Stimulated activated naive CD8-positive, alpha-beta T cell treated with anti-CD3 and anti-CD28 coated beads, Interleukin-15, amount 100 ng/mL, for 72 hours (primary cell): ENCODE data around the gene DQX1.
"Not testable (repeated sequence)": the region's sequence is repeated elsewhere in the genome, so short reads cannot be mapped to it uniquely, and the experiment has no call there.

Experiments
- ATAC-seq: fragments of 150-1000 bp; cut with Tn5 transposase; 2 replicates; pipeline ENCODE4 v1.10.0; 2021; ENCODE audit warnings: mild to moderate bottlenecking, moderate library complexity
- DNase-seq, 2 donors: peaks; one replicate each; pipeline ENCODE4 v3.0.0; 2021 to 2022
- H3K27ac Mint-ChIP-seq, 2 donors: one replicate each; pipeline ENCODE4 v1.8.0; 2022; ENCODE audit warnings: mild to moderate bottlenecking in 2 of 2, mixed read lengths in 2 of 2, moderate library complexity in 2 of 2
- H3K27me3 Mint-ChIP-seq: one replicate; pipeline ENCODE4 v1.8.0; 2022; ENCODE audit warnings: mixed read lengths
- H3K4me1 Mint-ChIP-seq: one replicate; pipeline ENCODE4 v1.8.0; 2022; ENCODE audit warnings: mild to moderate bottlenecking, mixed read lengths
- H3K4me3 Mint-ChIP-seq, 2 donors: one replicate each; pipeline ENCODE4 v1.8.0; 2022; ENCODE audit warnings: mild to moderate bottlenecking in 2 of 2, mixed read lengths in 2 of 2, moderate library complexity in 1 of 2
- H3K9me3 Mint-ChIP-seq, 2 donors: one replicate each; pipeline ENCODE4 v1.8.0; 2022; ENCODE audit warnings: mixed read lengths in 2 of 2

Gene DQX1

GRCh38 chr2:74499940-74500577, 26.0 kb downstream of the DQX1 start:
- no peak for ATAC-seq
- Mint-ChIP-seq H3K27ac (no peak overlapping the region), H3K9me3 (no peaks in the 10 kb centered on the region), H3K4me1 (peaks cover 60% of the 10 kb centered on the region), H3K4me3 (peak overlapping the region; percentile 20 to 51), H3K27me3 (peaks cover 77% of the 10 kb centered on the region)
- no peak for DNase-seq

GRCh38 chr2:74499267-74499939, 26.6 kb downstream of the DQX1 start, which contains the start of gene LBX2:
TSS of gene LBX2 (minus strand) at chr2:74499603. CDS start at chr2:74499537, 66 bp downstream.
- H3K4me3 Mint-ChIP-seq: peak within 1 kb of the TSS; percentile 88 to 89
- ATAC-seq: peak; percentile 42
- peaks cover 71% of the 10 kb centered on the region for H3K27me3 Mint-ChIP-seq
- no peaks in the 10 kb centered on the region for H3K9me3 Mint-ChIP-seq
- H3K27ac Mint-ChIP-seq: peak within 1 kb of the TSS; percentile 59 to 66
- DNase-seq: peak in 1 of 2 donors; percentile 37
- H3K4me1 Mint-ChIP-seq: peaks cover 56% of the 10 kb centered on the region

GRCh38 chr2:74498500-74499266, 27.3 kb downstream of the DQX1 start:
- peak; percentile 56 for ATAC-seq
- H3K4me1 Mint-ChIP-seq: peaks cover 49% of the 10 kb centered on the region
- H3K27me3 Mint-ChIP-seq: peaks cover 64% of the 10 kb centered on the region
- peak in 1 of 2 donors; percentile 40 for DNase-seq
- H3K9me3 Mint-ChIP-seq: no peaks in the 10 kb centered on the region
- peak overlapping the region; percentile 88 to 89 for H3K4me3 Mint-ChIP-seq
- peak overlapping the region; percentile 59 to 66 for H3K27ac Mint-ChIP-seq

GRCh38 chr2:74497777-74498499, 28.1 kb downstream of the DQX1 start:
- peaks cover 41% of the 10 kb centered on the region for H3K4me1 Mint-ChIP-seq
- peak in 1 of 2 donors; percentile 35 for DNase-seq
- H3K27me3 Mint-ChIP-seq: peaks cover 56% of the 10 kb centered on the region
- no peaks in the 10 kb centered on the region for H3K9me3 Mint-ChIP-seq
- peak overlapping the region; percentile 56 to 59 for H3K27ac Mint-ChIP-seq
- ATAC-seq: peak; percentile 44
- H3K4me3 Mint-ChIP-seq: peak overlapping the region; percentile 88 to 89

GRCh38 chr2:74496997-74497776, 28.8 kb downstream of the DQX1 start:
- peak overlapping the region; percentile 88 to 89 for H3K4me3 Mint-ChIP-seq
- peaks cover 49% of the 10 kb centered on the region for H3K27me3 Mint-ChIP-seq
- DNase-seq: no peak
- no peak overlapping the region for H3K27ac Mint-ChIP-seq
- H3K4me1 Mint-ChIP-seq: peaks cover 34% of the 10 kb centered on the region
- no peaks in the 10 kb centered on the region for H3K9me3 Mint-ChIP-seq
- ATAC-seq: no peak

GRCh38 chr2:74495440-74495839, 30.6 kb downstream of the DQX1 start:
- peaks cover 31% of the 10 kb centered on the region for H3K27me3 Mint-ChIP-seq
- H3K9me3 Mint-ChIP-seq: no peaks in the 10 kb centered on the region
- peaks cover 29% of the 10 kb centered on the region for H3K4me1 Mint-ChIP-seq
- no peak overlapping the region for H3K4me3 Mint-ChIP-seq
- H3K27ac Mint-ChIP-seq: no peak overlapping the region
- DNase-seq: no peak
- ATAC-seq: no peak

GRCh38 chr2:74493546-74493945, 32.5 kb downstream of the DQX1 start:
- DNase-seq (no peak), ATAC-seq (no peak)
- Mint-ChIP-seq H3K27ac (no peak overlapping the region), H3K4me3 (no peak overlapping the region), H3K27me3 (peaks cover 12% of the 10 kb centered on the region), H3K4me1 (peaks cover 13% of the 10 kb centered on the region), H3K9me3 (no peaks in the 10 kb centered on the region)

GRCh38 chr2:74491648-74492544, 34.1 kb downstream of the DQX1 start:
- Mint-ChIP-seq H3K9me3 (no peaks in the 10 kb centered on the region), H3K27ac (no peak overlapping the region), H3K27me3 (no peaks in the 10 kb centered on the region), H3K4me3 (no peak overlapping the region), H3K4me1 (peaks cover 2% of the 10 kb centered on the region)
- ATAC-seq: no peak
- no peak for DNase-seq

GRCh38 chr2:74489906-74490305, 36.1 kb downstream of the DQX1 start:
- Mint-ChIP-seq H3K27ac (no peak overlapping the region), H3K9me3 (no peaks in the 10 kb centered on the region), H3K27me3 (no peaks in the 10 kb centered on the region), H3K4me3 (no peak overlapping the region), H3K4me1 (peaks cover 6% of the 10 kb centered on the region)
- DNase-seq: no peak
- ATAC-seq: peak; percentile 26

- DNase-seq: no peak
- no peaks in the 10 kb centered on the region for H3K9me3 Mint-ChIP-seq
- no peak for ATAC-seq
- H3K27me3 Mint-ChIP-seq: no peaks in the 10 kb centered on the region
- H3K4me3 Mint-ChIP-seq: no peak overlapping the region
- H3K4me1 Mint-ChIP-seq: peaks cover 11% of the 10 kb centered on the region
- peak overlapping the region in 1 of 2 donors; percentile 1 for H3K27ac Mint-ChIP-seq
Measured at GRCh38 chr2:74488643-74489481, 37.2 kb downstream of the DQX1 start.

- DNase-seq (no peak), ATAC-seq (no peak)
- Mint-ChIP-seq H3K27me3 (no peaks in the 10 kb centered on the region), H3K4me3 (no peak overlapping the region), H3K9me3 (no peaks in the 10 kb centered on the region), H3K4me1 (peaks cover 30% of the 10 kb centered on the region), H3K27ac (peak overlapping the region in 1 of 2 donors; percentile 43)
Measured at GRCh38 chr2:74486141-74486540, 39.9 kb downstream of the DQX1 start.

GRCh38 chr2:74483675-74484164, 42.3 kb downstream of the DQX1 start:
- H3K27me3 Mint-ChIP-seq, H3K9me3 Mint-ChIP-seq, DNase-seq, ATAC-seq: not testable (repeated sequence)
- H3K27ac Mint-ChIP-seq: peak overlapping the region; percentile 99
- peaks cover 48% of the 10 kb centered on the region for H3K4me1 Mint-ChIP-seq
- peak overlapping the region; percentile 94 to 98 for H3K4me3 Mint-ChIP-seq
